ENCODE measurements around the gene SLC66A2.
"Not testable (repeated sequence)": the region's sequence is repeated elsewhere in the genome, so short reads cannot be mapped to it uniquely, and the experiment has no call there.

Gene SLC66A2

GRCh38 chr18:79872527-79873444, 78.7 kb downstream of the SLC66A2 start:
- no peak for DNase-seq (ENCODE audit: extremely low spot score, insufficient read length, low read depth)

DNA sequence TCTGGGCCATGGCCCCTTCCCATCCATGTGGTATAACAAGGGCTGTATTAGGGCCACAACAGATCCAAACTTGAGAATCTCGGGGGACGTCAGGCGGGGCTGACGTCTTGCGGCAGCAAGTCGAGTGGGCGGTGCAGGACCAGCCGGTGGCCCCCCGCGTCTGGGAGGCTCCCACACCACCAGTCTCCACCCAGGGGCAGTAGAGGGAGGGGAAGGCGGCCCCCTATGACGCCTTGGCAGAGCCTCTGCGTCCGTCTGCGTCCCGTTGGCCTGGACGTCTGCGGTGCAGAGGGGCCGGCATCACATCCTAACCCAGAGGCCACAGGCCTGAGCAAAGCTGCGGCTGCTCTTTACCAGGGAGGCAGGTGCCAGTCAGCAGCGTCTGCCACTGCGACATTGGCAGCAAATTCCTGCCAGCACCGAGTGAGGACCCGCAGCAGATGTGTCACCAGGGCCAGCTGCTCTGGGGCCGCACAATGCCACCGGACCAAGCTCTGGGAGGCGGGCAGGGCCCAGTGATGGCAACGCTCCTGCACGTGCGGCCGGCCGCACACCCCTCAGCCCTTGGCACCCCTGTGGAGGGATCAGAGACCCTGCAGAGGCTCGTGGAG, 79.9 kb downstream of the SLC66A2 start:
- FAIRE-seq: no peak
- DNase-seq (ENCODE audit: extremely low spot score, insufficient read length, low read depth): no peak

More at GRCh38 chr18:79872527-79873444, 78.7 kb downstream of the SLC66A2 start:
- FAIRE-seq: no peak

DNA sequence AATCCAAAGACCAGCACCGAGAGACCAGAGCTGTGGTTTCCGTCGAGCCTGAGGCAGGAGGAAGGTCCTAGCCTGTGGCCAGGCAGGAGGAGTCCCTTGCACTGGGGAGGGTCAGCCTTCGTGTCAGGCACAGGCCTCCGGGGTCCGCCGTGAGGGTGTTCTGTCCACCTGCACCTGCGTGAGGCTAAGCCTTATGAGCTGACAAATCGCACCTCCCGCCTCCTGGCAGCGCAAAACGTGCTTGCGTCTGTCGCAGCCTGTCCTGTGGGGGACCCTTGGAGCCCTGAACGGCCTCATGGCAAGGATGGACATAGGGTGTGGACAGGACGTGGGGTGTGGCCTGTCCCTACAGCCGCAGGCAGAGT, 80.4 kb downstream of the SLC66A2 start:
- DNase-seq (ENCODE audit: extremely low spot score, insufficient read length, low read depth) (no peak), FAIRE-seq (no peak)

DNA sequence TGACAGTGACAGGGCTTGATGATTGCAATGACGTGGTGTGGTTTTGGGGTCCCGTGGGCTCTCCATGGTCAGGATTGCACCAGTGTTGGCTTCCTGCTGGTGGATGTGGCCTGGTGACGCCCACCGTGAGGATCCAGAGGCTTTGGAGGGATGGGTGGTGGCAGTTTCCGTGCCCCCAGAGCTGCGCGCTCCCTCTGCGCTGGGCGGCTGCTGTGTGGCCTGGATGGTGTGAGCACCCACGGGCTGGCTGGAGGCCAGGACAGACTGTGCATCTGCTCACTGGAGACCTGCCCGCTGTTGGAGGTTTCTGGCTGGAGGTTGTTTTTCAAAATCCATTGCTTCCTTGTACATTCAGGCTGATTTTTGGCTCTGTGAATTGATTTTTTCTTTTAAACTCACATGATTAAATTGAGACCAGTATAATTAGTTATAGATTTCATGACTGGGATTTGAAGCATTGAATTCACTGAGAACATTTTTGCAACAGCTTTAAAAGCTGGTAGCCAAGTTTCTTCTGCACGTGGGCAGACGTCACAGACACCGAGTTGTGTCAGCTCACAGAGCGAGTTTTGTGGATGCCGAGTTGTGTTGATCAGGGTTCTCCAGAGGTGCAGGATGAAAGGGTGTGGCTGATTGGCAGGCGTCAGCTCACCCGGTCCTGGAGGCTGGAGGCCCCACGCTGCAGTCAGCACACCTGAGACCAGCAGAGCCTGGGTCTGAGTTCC, 81.0 kb downstream of the SLC66A2 start:
- FAIRE-seq: no peak
- no peak for DNase-seq (ENCODE audit: extremely low spot score, insufficient read length, low read depth)

DNA sequence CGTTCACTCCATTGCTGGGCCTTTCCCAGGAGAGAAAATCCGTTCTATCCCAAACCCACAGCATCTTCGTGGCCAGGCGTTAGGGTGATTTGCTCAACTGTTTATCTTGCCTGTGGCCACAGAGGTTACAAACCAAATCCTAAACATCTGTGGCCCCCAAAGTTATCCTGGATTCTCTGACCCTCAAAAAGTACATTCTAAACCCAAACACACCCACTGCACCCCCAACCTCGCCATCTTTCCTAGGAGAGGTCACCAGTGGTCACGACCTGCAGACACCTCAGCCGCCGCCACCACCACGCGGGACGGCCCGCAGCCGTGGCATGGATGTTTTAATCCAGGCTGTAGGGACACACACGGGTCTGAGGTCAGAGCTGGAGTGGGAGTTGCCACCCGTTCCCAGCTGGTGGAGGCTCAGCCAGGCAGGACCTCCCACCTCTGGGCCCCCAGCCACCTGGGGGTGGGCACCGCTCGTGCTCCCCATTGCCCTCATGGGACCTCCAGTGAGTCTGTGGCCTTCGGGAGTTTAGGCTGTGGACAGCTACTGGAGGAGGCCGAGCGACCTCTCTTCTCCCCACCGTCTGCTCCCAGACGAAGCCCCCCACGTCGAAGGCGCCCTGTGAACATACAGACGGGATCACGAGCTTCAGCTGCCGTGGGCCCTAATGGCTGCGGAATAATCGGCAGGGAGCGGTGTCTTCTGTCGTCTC, 81.7 kb downstream of the SLC66A2 start:
- FAIRE-seq (no peak), DNase-seq (ENCODE audit: extremely low spot score, insufficient read length, low read depth) (no peak)

- FAIRE-seq (no peak), DNase-seq (ENCODE audit: extremely low spot score, insufficient read length, low read depth) (no peak)
Observed at GRCh38 chr18:79868811-79869541, 82.5 kb downstream of the SLC66A2 start.

DNA sequence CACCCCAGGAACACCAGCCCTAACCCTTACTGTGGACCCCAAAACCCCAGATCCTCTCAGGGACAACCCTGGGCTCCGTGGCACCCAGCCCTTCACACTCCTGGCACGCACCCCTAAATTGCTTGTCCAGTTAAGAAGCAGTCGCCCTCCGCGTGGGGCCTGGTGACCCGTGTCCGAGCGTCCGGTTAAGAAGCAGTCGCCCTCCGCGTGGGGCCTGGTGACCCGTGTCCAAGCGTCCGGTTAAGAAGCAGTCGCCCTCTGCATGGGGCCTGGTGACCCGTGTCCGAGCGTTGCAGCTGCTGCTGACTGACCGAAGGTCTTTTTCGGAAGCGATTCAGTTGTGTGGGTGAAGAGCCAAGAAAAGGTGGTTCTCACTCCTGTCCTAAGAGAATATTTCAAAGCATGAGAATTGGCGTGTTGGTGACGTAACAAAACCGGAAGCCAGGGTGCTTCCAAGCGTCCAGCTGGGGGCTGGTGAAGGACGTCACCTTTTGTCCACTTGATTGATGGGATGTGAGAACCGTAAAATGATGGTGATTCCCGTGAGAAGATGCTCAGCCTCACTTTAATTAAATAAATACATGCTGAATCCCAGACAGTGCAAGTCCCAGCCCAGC, 83.2 kb downstream of the SLC66A2 start:
- FAIRE-seq (no peak), DNase-seq (ENCODE audit: extremely low spot score, insufficient read length, low read depth) (no peak)

GRCh38 chr18:79867666-79868065, 83.8 kb downstream of the SLC66A2 start:
- FAIRE-seq (no peak), DNase-seq (ENCODE audit: extremely low spot score, insufficient read length, low read depth) (no peak)

GRCh38 chr18:79866889-79867574, 84.4 kb downstream of the SLC66A2 start:
- no peak for FAIRE-seq
- DNase-seq (ENCODE audit: extremely low spot score, insufficient read length, low read depth): no peak

GRCh38 chr18:79865951-79866350, 85.5 kb downstream of the SLC66A2 start:
- not testable (repeated sequence) for FAIRE-seq; DNase-seq (ENCODE audit: extremely low spot score, insufficient read length, low read depth)

- FAIRE-seq; DNase-seq (ENCODE audit: extremely low spot score, insufficient read length, low read depth): not testable (repeated sequence)
Observed at GRCh38 chr18:79864955-79865354, 86.5 kb downstream of the SLC66A2 start.

DNA sequence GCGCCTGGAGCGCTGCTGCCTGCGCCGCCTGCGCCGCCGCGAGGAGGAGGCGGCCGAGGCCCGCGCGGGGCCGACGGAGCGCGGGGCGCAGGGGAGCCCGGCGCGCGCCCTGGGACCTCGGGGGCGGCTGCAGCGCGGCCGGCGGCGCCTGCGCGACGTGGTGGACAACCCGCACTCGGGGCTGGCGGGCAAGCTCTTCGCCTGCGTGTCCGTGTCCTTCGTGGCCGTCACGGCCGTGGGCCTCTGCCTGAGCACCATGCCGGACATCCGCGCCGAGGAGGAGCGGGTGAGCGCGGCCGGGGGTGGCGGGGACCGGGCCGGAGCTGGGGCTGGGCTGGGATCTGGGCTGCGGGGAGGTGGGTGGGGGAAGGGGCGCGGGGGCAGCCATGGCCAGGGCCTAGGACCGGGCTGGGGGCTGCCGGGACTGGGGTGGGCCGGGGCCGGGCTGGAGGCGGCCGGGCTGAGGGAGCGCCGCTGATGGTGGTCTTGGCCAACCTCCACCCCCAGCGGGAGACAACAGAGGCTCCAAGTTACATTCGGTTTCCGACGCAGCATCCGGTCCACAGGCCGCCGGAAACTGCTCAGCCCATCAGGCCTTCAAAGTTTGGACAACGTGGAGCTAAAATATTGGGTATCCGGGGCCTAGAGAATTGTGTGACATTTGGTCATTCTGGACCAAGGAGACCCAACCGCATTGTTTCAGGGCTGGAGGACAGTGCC, 87.3 kb downstream of the SLC66A2 start:
- FAIRE-seq: no peak
- DNase-seq (ENCODE audit: extremely low spot score, insufficient read length, low read depth): no peak

DNA sequence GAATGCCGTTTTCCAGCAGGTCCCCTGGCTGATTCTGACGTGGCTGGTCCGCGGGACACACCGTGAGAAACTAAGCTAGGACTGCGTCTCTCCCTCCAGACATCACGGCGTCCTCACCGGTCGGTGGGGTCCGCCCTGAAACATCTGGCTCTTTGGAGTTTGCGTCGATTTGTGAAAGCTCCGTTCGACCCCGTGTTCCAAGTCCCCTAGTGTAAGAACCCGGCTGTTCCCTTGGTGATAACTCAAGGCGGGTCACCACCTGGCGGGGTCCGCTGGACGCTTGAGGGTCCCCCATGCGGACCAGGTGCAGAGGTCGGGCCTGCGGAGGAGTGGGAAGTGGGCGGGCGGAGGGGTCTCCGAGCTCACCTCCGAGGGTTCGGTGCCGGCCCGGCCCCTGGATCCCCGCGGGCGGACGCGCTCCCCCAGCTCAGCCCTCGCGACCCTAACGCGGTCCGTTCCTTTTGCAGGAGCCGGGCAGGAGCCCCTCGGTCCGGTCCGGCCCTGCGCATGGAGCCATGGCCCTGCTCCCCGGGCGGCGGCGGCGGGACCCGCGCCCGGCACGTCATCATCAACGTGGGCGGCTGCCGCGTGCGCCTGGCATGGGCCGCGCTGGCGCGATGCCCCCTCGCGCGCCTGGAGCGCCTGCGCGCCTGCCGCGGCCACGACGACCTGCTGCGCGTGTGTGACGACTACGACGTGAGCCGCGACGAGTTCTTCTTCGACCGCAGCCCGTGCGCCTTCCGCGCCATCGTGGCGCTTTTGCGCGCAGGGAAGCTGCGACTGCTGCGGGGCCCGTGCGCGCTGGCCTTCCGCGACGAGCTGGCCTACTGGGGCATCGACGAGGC, 88.1 kb downstream of the SLC66A2 start:
- no peak for FAIRE-seq
- DNase-seq (ENCODE audit: extremely low spot score, insufficient read length, low read depth): no peak

GRCh38 chr18:79862562-79862961, 88.9 kb downstream of the SLC66A2 start:
- no peak for DNase-seq (ENCODE audit: extremely low spot score, insufficient read length, low read depth)
- FAIRE-seq: no peak

DNA sequence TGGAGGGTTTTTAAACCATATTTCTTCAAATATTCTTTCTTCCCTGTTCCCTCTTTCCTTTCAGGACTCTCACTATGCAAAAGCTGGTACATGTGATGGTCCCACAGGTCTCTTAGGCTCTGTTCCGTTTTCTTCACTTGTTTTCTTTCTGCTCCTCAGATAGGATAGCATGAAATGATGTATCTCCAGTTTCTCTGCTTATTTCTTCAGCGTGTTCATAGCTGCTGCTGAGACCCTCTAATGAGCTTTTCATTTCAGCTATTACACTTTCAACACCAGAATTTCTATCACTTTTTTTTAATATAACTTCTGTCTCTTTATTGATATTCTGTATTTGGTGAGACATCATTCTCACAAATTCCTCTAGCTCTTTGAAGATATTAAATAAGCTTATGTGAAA, 89.8 kb downstream of the SLC66A2 start:
- FAIRE-seq (no peak), DNase-seq (ENCODE audit: extremely low spot score, insufficient read length, low read depth) (no peak)

- FAIRE-seq (no peak), DNase-seq (ENCODE audit: extremely low spot score, insufficient read length, low read depth) (no peak)
Observed at GRCh38 chr18:79859314-79859713, 92.1 kb downstream of the SLC66A2 start.

DNA sequence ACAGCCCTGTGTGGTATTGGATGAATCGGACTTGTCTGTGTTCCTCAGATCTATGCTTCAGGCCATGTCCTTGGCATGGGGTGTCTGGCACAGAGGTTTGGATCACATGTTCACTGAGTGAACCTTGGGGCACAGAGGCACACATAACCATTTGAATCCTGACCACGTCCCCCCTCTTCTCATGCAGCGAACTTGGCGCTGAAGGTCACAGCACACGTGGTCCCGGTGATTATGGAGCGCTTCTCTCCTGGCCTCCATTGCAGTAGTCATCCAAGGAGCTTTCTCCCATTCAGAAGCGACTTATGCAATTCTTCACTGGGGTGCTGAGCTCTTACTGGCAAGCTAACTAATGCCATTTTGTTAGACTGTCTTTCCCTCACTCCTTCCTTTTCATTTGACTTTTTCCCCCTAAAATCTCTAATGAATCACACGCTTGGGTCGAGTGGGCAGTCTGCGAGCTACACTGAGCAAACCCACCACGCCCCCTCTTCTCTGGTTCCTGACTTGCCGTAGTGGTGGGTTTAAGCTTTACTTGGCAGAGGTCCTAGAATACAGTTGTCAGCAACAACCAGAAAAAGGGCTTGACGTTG, 94.3 kb downstream of the SLC66A2 start:
- DNase-seq (ENCODE audit: extremely low spot score, insufficient read length, low read depth) (no peak), FAIRE-seq (no peak)

Data from GM18507 (cell line).